Measurements from ENCODE around the gene SLAMF9.

- TF ChIP-seq GATA2 (IDR thresholded peaks at IDR 0.05; ENCODE audit: low read depth, low read length) (no peak), GATA3 (IDR thresholded peaks at IDR 0.05; ENCODE audit: low read depth, low read length) (no peak)
Observed at GRCh38 chr1:159982280-159982679, 28.2 kb upstream of the SLAMF9 start.
